ENCODE data around the gene RMI1. TPM values are rescaled to one million over a fixed set of nuclear protein-coding genes. Genes with fewer than 3 reads are reported as not detected.
A peak's percentile ranks its signal among the peaks of the same experiment; 100 is the strongest.

Gene RMI1
- total RNA-seq (11.4 and 11.5 TPM in 2 replicates), polyA plus RNA-seq (0.46 and 1.1 TPM in 2 replicates), polyA minus RNA-seq (2.2 and 3.1 TPM in 2 replicates), Bru-seq, nascent RNA (percentile 85 among the genes with signal in this experiment), BruChase-seq, experiment 1, labeled RNA remaining after a 6-hour chase (percentile 68 among the genes with signal in this experiment), BruChase-seq, experiment 2, labeled RNA remaining after a 2-hour chase (percentile 78 among the genes with signal in this experiment)
- polyA plus RNA-seq (2011; cell fraction: cytosol; rRNA removed), result 1.7 and 2.6 TPM in 2 replicates
- polyA plus RNA-seq (2011; cell fraction: nucleus; rRNA removed), result 2.1 and 3.0 TPM in 2 replicates
- 4.3 and 8.6 TPM in 2 replicates for polyA plus RNA-seq (2012)
- polyA minus RNA-seq (2011; cell fraction: cytosol; rRNA and poly(A)+ RNA removed), result 10.1 TPM
- polyA minus RNA-seq (2011; cell fraction: nucleus; rRNA and poly(A)+ RNA removed), result 1.3 and 2.3 TPM in 2 replicates
- long read RNA-seq, transcript RMI1-202 (3 exons, 1,553 nt), result major isoform, 9 of 15 reads
- long read RNA-seq, partial matches to known transcripts, result 0 of 15 reads
- long read RNA-seq, other reads (novel, unspliced or antisense), result 3 of 15 reads

DNA sequence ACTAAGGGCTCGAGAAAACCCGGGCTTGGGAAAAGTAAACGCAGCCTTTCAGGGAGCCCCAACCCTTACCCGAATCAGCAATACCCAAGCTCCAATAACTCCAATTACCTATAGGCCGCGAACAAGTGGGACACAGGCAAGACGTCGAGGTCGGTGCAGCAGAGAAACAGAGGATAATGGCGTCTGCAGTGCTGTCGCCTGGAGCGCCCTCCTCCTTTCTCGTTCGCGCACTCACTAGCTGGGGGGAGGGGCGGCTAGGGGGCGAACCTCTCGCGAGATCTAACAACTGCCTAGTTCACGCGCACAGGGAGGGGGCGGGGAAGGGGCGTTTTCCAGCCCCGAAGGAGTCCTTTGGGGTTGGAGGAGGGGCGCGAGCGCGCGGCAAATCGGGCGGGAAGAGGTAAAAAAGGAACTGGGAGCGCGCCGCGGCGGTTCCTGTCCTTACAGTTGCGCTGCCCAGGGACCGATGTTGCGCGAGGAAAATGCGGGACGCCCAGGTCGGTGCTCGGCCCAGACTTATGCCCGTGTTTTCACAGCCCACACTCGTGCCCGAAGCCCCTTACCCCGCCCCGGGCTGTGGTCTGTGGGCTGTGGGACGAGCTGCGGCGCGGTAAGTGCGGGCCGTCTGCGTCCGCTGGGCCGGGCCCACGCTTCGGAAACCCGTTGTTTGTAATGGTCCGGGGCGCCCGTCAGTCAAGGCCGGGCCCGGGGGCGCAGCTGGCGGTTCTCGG, at the start of gene RMI1:
RMI1 (plus strand) TSS at position 411 of the 731 bp plus-strand sequence. CDS start 20,182 bp downstream, outside the sequence.
- BruUV-seq (replicated peaks), result no TSS peak
- dilution Hi-C loops (cut with MboI; ENCODE audit: extremely low pct_ligation_motif_present, low sequenced_read_pairs), result no loop called here
- peak; percentile 84 for FAIRE-seq

DNA sequence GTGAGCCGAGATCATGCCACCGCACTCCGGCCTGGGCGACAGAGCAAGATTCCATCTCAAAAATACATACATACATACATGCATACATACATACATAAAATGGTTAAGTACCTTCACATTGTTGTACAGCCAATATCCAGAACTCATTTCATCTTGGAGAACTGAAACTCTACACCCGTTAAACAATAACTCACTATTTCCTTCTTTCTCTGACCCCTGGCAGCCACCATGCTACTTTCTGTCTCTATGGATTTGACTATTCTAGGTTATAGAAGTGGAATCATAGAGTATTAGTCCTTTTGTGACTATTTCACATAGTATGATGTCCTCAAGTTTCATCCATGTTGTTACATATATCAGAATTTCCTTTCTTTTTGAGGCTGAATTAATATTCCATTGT, 49.7 kb upstream of the RMI1 start:
- Histone ChIP-seq H4K20me1 (replicated peaks; ENCODE audit: control insufficient read depth, extremely low read depth, insufficient read depth, low read length) (no peaks in the 10 kb centered on the region), H3K4me1 (ENCODE audit: control insufficient read depth, extremely low read depth, insufficient read depth, low read length) (peaks cover 7% of the 10 kb centered on the region), H3K9me1 (replicated peaks; ENCODE audit: control insufficient read depth, extremely low read depth, insufficient read depth, low read length) (no peaks in the 10 kb centered on the region), H3K27ac (ENCODE audit: insufficient read depth, low read depth, low read length) (no peak overlapping the region), H3K4me3 (replicated peaks in 1 of 3; ENCODE audit: insufficient read depth in 1 of 3, low read depth in 1 of 3, low read length in 3 of 3) (no peak overlapping the region), H3K9ac (replicated peaks; ENCODE audit: extremely low read depth, insufficient read depth, low read length) (no peak overlapping the region), H3K79me2 (ENCODE audit: control insufficient read depth, insufficient read depth, low read length) (no peaks in the 10 kb centered on the region), H3K27me3 (ENCODE audit: control insufficient read depth in 2 of 2, insufficient read depth in 2 of 2, low read length in 2 of 2) (peaks cover 0 to 4% of the 10 kb centered on the region in 2 experiments), H3K4me2 (ENCODE audit: insufficient read depth, low read length) (no peak overlapping the region), H3K9me3 (replicated peaks; ENCODE audit: control insufficient read depth, insufficient read depth, low read length) (no peaks in the 10 kb centered on the region), H3K36me3 (ENCODE audit: control insufficient read depth in 2 of 2, extremely low read depth in 1 of 2, insufficient read depth in 2 of 2, low read length in 2 of 2) (no peaks in the 10 kb centered on the region), H2AFZ (ENCODE audit: low read depth, low read length) (no peak overlapping the region)
- no peak for TF ChIP-seq JUN (IDR thresholded peaks at IDR 0.05; ENCODE audit: borderline replicate concordance, insufficient read depth, insufficient read length, low read depth)
- no peak for TF ChIP-seq GATA2 (IDR thresholded peaks at IDR 0.05; ENCODE audit: insufficient read depth, insufficient read length, low read depth, low read length)
- no peak for TF ChIP-seq EZH2 (IDR thresholded peaks at IDR 0.05; ENCODE audit: borderline replicate concordance, low read depth, low read length, severe bottlenecking)
- dilution Hi-C loops (cut with MboI; ENCODE audit: extremely low pct_ligation_motif_present, low sequenced_read_pairs), result no loop called here
- intact Hi-C loops (cut with micrococcal nuclease), result no loop called here
- ChIA-PET POLR2A (no interaction called here), CTCF (interaction anchor here (3.1 kb wide), 1 partner anchor 330 kb away, joined by 15 read pairs; no protein-coding TSS in a partner anchor)
- FAIRE-seq (no peak), DNase-seq (ENCODE audit: low read depth, low spot score) (no peak)
- BruUV-seq (replicated peaks), result no TSS peak

More for the DNA sequence above, at the start of gene RMI1:
- TF ChIP-seq JUN (IDR thresholded peaks at IDR 0.05; ENCODE audit: borderline replicate concordance, insufficient read depth, insufficient read length, low read depth) (no peak), POLR2A (IDR thresholded peaks at IDR 0.05; ENCODE audit: low read depth, low read length) (peak; percentile 95), MYC (IDR thresholded peaks at IDR 0.05; ENCODE audit: low read depth, low read length) (peak; percentile 16), POLR2AphosphoS5 (IDR thresholded peaks at IDR 0.05; ENCODE audit: insufficient read depth, low read depth, low read length) (peak; percentile 88)
- Histone ChIP-seq H3K27ac (ENCODE audit: insufficient read depth, low read depth, low read length) (peak within 1 kb of the TSS; percentile 95), H3K36me3 (ENCODE audit: control insufficient read depth in 2 of 2, extremely low read depth in 1 of 2, insufficient read depth in 2 of 2, low read length in 2 of 2) (peaks cover 0 to 10% of the 10 kb centered on the region in 2 experiments), H3K9me1 (replicated peaks; ENCODE audit: control insufficient read depth, extremely low read depth, insufficient read depth, low read length) (no peaks in the 10 kb centered on the region), H3K4me2 (ENCODE audit: insufficient read depth, low read length) (peak within 1 kb of the TSS; percentile 94), H3K9me3 (replicated peaks; ENCODE audit: control insufficient read depth, insufficient read depth, low read length) (no peaks in the 10 kb centered on the region), H3K79me2 (ENCODE audit: control insufficient read depth, insufficient read depth, low read length) (peaks cover 90% of the 10 kb centered on the region), H4K20me1 (replicated peaks; ENCODE audit: control insufficient read depth, extremely low read depth, insufficient read depth, low read length) (peaks cover 8% of the 10 kb centered on the region), H2AFZ (ENCODE audit: low read depth, low read length) (peak within 1 kb of the TSS; percentile 95), H3K4me1 (ENCODE audit: control insufficient read depth, extremely low read depth, insufficient read depth, low read length) (peaks cover 13% of the 10 kb centered on the region), H3K27me3 (ENCODE audit: control insufficient read depth in 2 of 2, insufficient read depth in 2 of 2, low read length in 2 of 2) (no peaks in the 10 kb centered on the region), H3K4me3 (replicated peaks in 1 of 3; ENCODE audit: insufficient read depth in 1 of 3, low read depth in 1 of 3, low read length in 3 of 3) (peak within 1 kb of the TSS; percentile 67 to 96 (median 90)), H3K9ac (replicated peaks; ENCODE audit: extremely low read depth, insufficient read depth, low read length) (peak within 1 kb of the TSS; percentile 98)
- POLR2A ChIA-PET, result interaction anchor here (0.6 to 1.6 kb wide), 6 partner anchors 20 to 281 kb away, joined by 3 to 20 read pairs (median 3); no protein-coding TSS in a partner anchor
- CTCF ChIA-PET, result interaction anchor here (1.1 to 3.4 kb wide), 4 partner anchors 10 to 281 kb away, joined by 3 to 19 read pairs (median 9); no protein-coding TSS in a partner anchor
- intact Hi-C loops (cut with micrococcal nuclease), result loop anchor here (1.0 to 5.0 kb wide), 6 partner anchors 46 to 281 kb away; partner anchors contain the start of genes KIF27 and UBQLN1
- peak; percentile 97 for DNase-seq (ENCODE audit: low read depth, low spot score)

Data from endothelial cell of umbilical vein (primary cell).